Fibroblast of pulmonary artery (primary cell): ENCODE measurements around the gene CEP85L.
A peak's percentile ranks its signal among the peaks of the same experiment; 100 is the strongest.

Source experiments
- DNase-seq: peaks from one replicate; pipeline ENCODE4 v3.0.0-alpha.2; 2010; ENCODE audit warnings: low read depth
- H3K4me3 ChIP-seq: replicated peaks from 2 replicates; pipeline ENCODE4 v1.5.1; 2011; ENCODE audit warnings: low read depth, mild to moderate bottlenecking, control low read depth, low read length, moderate library complexity
- CTCF ChIP-seq: IDR thresholded peaks from 2 replicates; pipeline ENCODE4 v1.5.1; 2011; ENCODE audit warnings: mild to moderate bottlenecking, control low read depth, low read length, inconsistent platforms; ENCODE audit errors: missing control alignments

CEP85L gene

GRCh38 chr6:118562959-118563358, 88.4 kb downstream of the CEP85L start:
- TF ChIP-seq CTCF = no peak
- H3K4me3 ChIP-seq = no peak overlapping the region
- peak; percentile 34 for DNase-seq

DNA sequence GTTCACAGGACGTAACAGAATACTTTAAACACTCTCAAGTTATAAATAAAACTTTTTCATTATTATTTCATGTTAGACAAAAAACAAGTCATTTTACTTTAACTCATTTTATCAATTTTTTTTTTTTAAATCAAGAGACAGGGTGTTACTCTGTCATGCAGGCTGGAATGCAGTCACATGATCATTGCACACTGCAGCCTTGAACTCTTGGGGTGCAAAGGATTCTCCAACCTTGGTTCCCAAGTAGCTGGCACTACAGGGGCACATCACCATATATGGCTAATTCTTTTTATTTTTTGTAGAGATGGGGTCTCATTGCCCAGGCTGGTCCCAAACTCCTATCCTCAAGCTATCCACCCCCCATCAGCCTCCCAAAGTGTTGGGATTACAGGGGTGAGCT, 89.1 kb downstream of the CEP85L start:
- TF ChIP-seq CTCF = no peak
- DNase-seq = no peak
- no peak overlapping the region for H3K4me3 ChIP-seq

GRCh38 chr6:118559659-118560058, 91.7 kb downstream of the CEP85L start:
- TF ChIP-seq CTCF = no peak
- no peak for DNase-seq
- H3K4me3 ChIP-seq = no peak overlapping the region

DNA sequence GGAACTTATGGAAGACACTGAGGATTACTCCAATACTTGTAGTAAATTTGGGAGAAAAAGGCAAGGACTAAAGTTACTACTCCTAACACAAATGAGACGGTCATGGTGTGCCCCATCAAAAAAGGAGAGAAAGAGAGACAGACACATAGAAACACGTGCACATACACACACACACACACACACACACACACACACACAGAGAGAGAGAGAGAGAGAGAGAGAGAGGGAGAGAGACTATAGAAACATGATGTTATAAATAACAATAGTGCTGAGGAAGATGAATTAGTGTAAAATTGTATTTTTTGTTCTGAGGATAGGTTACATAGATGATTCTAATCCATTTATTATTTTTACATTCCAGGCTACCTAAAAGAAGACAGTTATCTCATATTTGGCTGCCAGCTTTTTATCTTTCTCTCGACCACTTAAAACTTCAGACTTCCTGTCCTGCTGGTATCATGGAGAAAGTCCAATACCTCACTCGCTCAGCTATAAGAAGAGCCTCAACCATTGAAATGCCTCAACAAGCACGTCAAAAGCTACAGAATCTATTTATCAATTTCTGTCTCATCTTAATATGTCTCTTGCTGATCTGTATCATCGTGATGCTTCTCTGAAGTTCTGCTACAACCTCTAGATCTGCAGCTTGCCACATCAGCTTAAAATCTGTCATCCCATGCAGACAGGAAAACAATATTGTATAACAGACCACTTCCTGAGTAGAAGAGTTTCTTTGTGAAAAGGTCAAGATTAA, 92.8 kb downstream of the CEP85L start:
- no peak for TF ChIP-seq CTCF
- no peak for DNase-seq
- H3K4me3 ChIP-seq = no peak overlapping the region

- DNase-seq = no peak
- TF ChIP-seq CTCF = no peak
- H3K4me3 ChIP-seq = no peak overlapping the region
These were observed 96.7 kb downstream of the CEP85L start for GRCh38 chr6:118554698-118555097.

- H3K4me3 ChIP-seq = no peak overlapping the region
- TF ChIP-seq CTCF = no peak
- no peak for DNase-seq
These were observed 98.3 kb downstream of the CEP85L start for GRCh38 chr6:118553132-118553531.
